Measurements from ENCODE around the gene NFE2L2.

Gene NFE2L2

DNA sequence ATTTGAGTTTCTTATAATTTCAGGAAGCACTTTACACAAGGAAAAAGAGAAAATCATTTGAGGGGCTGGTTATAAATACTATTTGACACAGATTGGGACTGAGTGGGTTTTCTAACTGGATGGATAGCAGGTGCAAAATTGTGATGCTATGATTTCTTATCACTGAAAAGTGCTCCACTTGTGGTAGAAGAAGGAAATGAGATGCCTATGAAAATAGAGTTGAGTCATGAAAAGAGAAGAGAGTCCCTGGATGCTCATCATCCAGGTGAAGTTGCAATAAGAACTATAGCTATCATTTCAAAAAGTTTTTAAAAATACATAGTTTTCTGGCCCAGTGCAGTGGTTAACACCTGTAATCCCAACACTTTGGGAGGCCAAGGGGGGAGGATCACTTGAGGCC is 39.4 kb upstream of the NFE2L2 start:
- no peak for DNase-seq (ENCODE audit: low spot score)
- in situ Hi-C loops (cut with MboI; ENCODE audit: low pct_unique_long_range_greater_than_20kb, low sequenced_read_pairs, unreplicated experiment): no loop called here
- TF ChIP-seq, protein P1, sequence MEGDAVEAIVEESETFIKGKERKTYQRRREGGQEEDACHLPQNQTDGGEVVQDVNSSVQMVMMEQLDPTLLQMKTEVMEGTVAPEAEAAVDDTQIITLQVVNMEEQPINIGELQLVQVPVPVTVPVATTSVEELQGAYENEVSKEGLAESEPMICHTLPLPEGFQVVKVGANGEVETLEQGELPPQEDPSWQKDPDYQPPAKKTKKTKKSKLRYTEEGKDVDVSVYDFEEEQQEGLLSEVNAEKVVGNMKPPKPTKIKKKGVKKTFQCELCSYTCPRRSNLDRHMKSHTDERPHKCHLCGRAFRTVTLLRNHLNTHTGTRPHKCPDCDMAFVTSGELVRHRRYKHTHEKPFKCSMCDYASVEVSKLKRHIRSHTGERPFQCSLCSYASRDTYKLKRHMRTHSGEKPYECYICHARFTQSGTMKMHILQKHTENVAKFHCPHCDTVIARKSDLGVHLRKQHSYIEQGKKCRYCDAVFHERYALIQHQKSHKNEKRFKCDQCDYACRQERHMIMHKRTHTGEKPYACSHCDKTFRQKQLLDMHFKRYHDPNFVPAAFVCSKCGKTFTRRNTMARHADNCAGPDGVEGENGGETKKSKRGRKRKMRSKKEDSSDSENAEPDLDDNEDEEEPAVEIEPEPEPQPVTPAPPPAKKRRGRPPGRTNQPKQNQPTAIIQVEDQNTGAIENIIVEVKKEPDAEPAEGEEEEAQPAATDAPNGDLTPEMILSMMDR (IDR thresholded peaks at IDR 0.05; ENCODE audit: extremely low read depth, insufficient read depth, missing control alignments): no peak

DNA sequence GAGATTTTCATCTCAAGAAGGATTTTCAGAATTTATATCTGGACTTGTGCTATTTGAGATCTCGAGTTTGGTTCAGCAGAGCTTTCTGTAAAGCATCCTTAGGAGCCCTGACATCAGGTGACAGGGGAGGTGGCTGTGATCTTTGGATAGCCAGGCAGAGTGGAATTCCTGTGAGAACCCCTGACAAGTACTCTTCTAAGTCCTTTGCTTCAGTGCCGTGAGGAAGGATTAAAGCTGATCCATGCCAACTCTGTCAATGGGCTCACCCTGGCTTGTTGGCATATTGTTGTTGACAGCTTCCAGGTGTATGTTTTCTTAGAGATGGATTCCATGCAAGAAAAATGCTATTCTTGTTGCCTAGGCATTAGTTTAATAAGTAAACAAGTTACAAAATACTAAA is 38.0 kb upstream of the NFE2L2 start:
- TF ChIP-seq, protein P1 (IDR thresholded peaks at IDR 0.05; ENCODE audit: extremely low read depth, insufficient read depth, missing control alignments): no peak
- no peak for DNase-seq (ENCODE audit: low spot score)
- in situ Hi-C loops (cut with MboI; ENCODE audit: low pct_unique_long_range_greater_than_20kb, low sequenced_read_pairs, unreplicated experiment): no loop called here

- no peak for DNase-seq (ENCODE audit: low spot score)
- in situ Hi-C loops (cut with MboI; ENCODE audit: low pct_unique_long_range_greater_than_20kb, low sequenced_read_pairs, unreplicated experiment): no loop called here
- TF ChIP-seq, protein P1 (IDR thresholded peaks at IDR 0.05; ENCODE audit: extremely low read depth, insufficient read depth, missing control alignments): no peak
Observed at GRCh38 chr2:177298191-177298590, 33.7 kb upstream of the NFE2L2 start.

DNA sequence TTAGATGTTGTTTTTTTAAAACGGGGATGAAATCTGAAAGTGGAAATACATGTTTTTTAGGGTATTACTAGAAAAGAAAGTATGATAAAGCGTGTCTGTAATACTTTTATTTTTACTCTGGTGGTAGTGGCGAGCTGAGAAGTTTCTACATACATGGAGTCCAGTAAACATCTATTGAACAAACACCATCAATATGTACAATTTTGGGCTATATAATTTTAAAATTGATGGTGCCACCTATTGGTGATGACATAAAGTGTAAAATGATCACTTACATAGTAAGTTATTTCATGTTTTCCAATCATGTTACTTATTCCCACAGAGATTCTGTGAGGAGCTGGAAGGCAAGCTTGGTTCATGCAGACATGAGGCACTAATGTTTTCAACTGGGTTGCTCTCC is 31.5 kb upstream of the NFE2L2 start:
- TF ChIP-seq, protein P1 (IDR thresholded peaks at IDR 0.05; ENCODE audit: extremely low read depth, insufficient read depth, missing control alignments): peak; percentile 39
- DNase-seq (ENCODE audit: low spot score): peak; percentile 50
- in situ Hi-C loops (cut with MboI; ENCODE audit: low pct_unique_long_range_greater_than_20kb, low sequenced_read_pairs, unreplicated experiment): no loop called here

- no peak for DNase-seq (ENCODE audit: low spot score)
- TF ChIP-seq, protein P1 (IDR thresholded peaks at IDR 0.05; ENCODE audit: extremely low read depth, insufficient read depth, missing control alignments): no peak
- in situ Hi-C loops (cut with MboI; ENCODE audit: low pct_unique_long_range_greater_than_20kb, low sequenced_read_pairs, unreplicated experiment): no loop called here
Observed at GRCh38 chr2:177295484-177295883, 31.0 kb upstream of the NFE2L2 start.

GRCh38 chr2:177291701-177292100 is 27.2 kb upstream of the NFE2L2 start:
- no peak for DNase-seq (ENCODE audit: low spot score)
- in situ Hi-C loops (cut with MboI; ENCODE audit: low pct_unique_long_range_greater_than_20kb, low sequenced_read_pairs, unreplicated experiment): no loop called here
- TF ChIP-seq, protein P1 (IDR thresholded peaks at IDR 0.05; ENCODE audit: extremely low read depth, insufficient read depth, missing control alignments): no peak
